K562 (cell line): ENCODE results near the gene DAPK1. TPM values are rescaled to one million over a fixed set of nuclear protein-coding genes. Genes with fewer than 3 reads are reported as not detected.

Experiments used
- C11orf30 ChIP-seq: fragments of 450-650 bp; IDR thresholded peaks from 2 replicates; pipeline ENCODE4 v1.6.1; 2016; ENCODE audit warnings: low read depth, mild to moderate bottlenecking
- HNRNPH1 ChIP-seq: fragments of 200-400 bp; formaldehyde crosslinking; optimal IDR thresholded peaks from 2 replicates; pipeline ENCODE3; 2017; ENCODE audit warnings: low read depth, mild to moderate bottlenecking, low read length, moderate library complexity
- KLF1 ChIP-seq: fragments of 450-650 bp; IDR thresholded peaks from 2 replicates; pipeline ENCODE4 v1.6.1; 2016; ENCODE audit warnings: missing genetic modification characterization, missing compliant biosample characterization
- SLC30A9 ChIP-seq: fragments of 250-450 bp; sonication (Bioruptor Pico); IDR thresholded peaks from 2 replicates; pipeline ENCODE4 v1.8.0; 2022; ENCODE audit warnings: mild to moderate bottlenecking, moderate library complexity
- SMARCC2 ChIP-seq: fragments of 450-650 bp; IDR thresholded peaks from 2 replicates; pipeline ENCODE4 v1.6.1; 2017; ENCODE audit warnings: antibody characterized with exemption, moderate library complexity, mild to moderate bottlenecking, low read depth
- ZNF583 ChIP-seq: fragments of 250-450 bp; sonication (Bioruptor Pico); IDR thresholded peaks from 2 replicates; pipeline ENCODE4 v1.4.0; 2020
- polyA plus RNA-seq, 8 experiments: library from polyadenylated mRNA; depleted of rRNA in 4 of 8; stranded (reverse) in 5 of 8; unstranded in 3 of 8; fragments of >200 nt; fragmentation: Nextera tagmentation in 2 of 8; fragmentation: Illumina TruSeq in 1 of 8; extraction: Ambion mirVana in 2 of 8; extraction: Trizol in 1 of 8; gene quantifications; 2 replicates each; pipeline versions ENCODE4 v1.2.1 to v1.2.3, GENCODE V29; 2011 to 2014; ENCODE audit warnings: inconsistent platforms in 1 of 8, missing spikeins in 1 of 8
- total RNA-seq, 7 experiments: library from RNA; depleted of rRNA in 6 of 7; stranded (reverse); fragments of >200 nt in 6 of 7; fragmentation: Illumina TruSeq in 2 of 7; extraction: Trizol in 2 of 7; gene quantifications; 2 replicates each; pipeline versions ENCODE4 v1.2.1 to v1.2.3, GENCODE V29; 2011 to 2021; ENCODE audit warnings: low replicate concordance in 1 of 7
- TF ChIP-seq, protein P1 (sequence below): sonication (generic); formaldehyde crosslinking; IDR thresholded peaks from 2 replicates; pipeline ENCODE4 v1.8.0; 2023; ENCODE audit warnings: missing genetic modification reagents, mild to moderate bottlenecking, borderline replicate concordance
- TF ChIP-seq, protein P2 (sequence below): fragments of 250-450 bp; sonication (Bioruptor Pico); IDR thresholded peaks from 2 replicates; pipeline ENCODE4 v1.6.1; 2021; ENCODE audit warnings: mild to moderate bottlenecking
- TF ChIP-seq, protein P3 (sequence below): fragments of 450-650 bp; IDR thresholded peaks from 2 replicates; pipeline ENCODE4 v1.6.1; 2016; ENCODE audit warnings: mild to moderate bottlenecking, moderate library complexity

The DAPK1 gene
- total and polyA plus RNA-seq, 9 of the 15 experiments (the other 6 are each of a cell fraction or from before 2014, with no cell fraction given), result 1.7 to 26.4 (median 15.8) TPM

DNA sequence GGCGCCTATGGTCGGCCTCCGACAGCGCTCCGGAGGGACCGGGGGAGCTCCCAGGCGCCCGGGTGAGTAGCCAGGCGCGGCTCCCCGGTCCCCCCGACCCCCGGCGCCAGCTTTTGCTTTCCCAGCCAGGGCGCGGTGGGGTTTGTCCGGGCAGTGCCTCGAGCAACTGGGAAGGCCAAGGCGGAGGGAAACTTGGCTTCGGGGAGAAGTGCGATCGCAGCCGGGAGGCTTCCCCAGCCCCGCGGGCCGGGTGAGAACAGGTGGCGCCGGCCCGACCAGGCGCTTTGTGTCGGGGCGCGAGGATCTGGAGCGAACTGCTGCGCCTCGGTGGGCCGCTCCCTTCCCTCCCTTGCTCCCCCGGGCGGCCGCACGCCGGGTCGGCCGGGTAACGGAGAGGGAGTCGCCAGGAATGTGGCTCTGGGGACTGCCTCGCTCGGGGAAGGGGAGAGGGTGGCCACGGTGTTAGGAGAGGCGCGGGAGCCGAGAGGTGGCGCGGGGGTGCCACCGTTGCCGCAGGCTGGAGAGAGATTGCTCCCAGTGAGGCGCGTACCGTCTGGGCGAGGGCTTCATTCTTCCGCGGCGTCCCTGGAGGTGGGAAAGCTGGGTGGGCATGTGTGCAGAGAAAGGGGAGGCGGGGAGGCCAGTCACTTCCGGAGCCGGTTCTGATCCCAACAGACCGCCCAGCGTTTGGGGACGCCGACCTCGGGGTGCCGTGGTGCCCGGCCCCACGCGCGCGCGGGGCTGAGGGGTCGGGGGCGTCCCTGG is 561 bp downstream of the DAPK1 start (continued):
- TF ChIP-seq, protein P1, sequence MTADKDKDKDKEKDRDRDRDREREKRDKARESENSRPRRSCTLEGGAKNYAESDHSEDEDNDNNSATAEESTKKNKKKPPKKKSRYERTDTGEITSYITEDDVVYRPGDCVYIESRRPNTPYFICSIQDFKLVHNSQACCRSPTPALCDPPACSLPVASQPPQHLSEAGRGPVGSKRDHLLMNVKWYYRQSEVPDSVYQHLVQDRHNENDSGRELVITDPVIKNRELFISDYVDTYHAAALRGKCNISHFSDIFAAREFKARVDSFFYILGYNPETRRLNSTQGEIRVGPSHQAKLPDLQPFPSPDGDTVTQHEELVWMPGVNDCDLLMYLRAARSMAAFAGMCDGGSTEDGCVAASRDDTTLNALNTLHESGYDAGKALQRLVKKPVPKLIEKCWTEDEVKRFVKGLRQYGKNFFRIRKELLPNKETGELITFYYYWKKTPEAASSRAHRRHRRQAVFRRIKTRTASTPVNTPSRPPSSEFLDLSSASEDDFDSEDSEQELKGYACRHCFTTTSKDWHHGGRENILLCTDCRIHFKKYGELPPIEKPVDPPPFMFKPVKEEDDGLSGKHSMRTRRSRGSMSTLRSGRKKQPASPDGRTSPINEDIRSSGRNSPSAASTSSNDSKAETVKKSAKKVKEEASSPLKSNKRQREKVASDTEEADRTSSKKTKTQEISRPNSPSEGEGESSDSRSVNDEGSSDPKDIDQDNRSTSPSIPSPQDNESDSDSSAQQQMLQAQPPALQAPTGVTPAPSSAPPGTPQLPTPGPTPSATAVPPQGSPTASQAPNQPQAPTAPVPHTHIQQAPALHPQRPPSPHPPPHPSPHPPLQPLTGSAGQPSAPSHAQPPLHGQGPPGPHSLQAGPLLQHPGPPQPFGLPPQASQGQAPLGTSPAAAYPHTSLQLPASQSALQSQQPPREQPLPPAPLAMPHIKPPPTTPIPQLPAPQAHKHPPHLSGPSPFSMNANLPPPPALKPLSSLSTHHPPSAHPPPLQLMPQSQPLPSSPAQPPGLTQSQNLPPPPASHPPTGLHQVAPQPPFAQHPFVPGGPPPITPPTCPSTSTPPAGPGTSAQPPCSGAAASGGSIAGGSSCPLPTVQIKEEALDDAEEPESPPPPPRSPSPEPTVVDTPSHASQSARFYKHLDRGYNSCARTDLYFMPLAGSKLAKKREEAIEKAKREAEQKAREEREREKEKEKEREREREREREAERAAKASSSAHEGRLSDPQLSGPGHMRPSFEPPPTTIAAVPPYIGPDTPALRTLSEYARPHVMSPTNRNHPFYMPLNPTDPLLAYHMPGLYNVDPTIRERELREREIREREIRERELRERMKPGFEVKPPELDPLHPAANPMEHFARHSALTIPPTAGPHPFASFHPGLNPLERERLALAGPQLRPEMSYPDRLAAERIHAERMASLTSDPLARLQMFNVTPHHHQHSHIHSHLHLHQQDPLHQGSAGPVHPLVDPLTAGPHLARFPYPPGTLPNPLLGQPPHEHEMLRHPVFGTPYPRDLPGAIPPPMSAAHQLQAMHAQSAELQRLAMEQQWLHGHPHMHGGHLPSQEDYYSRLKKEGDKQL (CRISPR knock-in tag), result no peak
- TF ChIP-seq, protein P2, sequence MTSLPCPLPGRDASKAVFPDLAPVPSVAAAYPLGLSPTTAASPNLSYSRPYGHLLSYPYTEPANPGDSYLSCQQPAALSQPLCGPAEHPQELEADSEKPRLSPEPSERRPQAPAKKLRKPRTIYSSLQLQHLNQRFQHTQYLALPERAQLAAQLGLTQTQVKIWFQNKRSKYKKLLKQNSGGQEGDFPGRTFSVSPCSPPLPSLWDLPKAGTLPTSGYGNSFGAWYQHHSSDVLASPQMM (CRISPR knock-in tag), result no peak
- TF ChIP-seq ZNF583 (CRISPR knock-in tag) (no peak), SLC30A9 (CRISPR knock-in tag) (no peak), SMARCC2 (no peak), C11orf30 (no peak), KLF1 (peak; percentile 45), HNRNPH1 (no peak)
- TF ChIP-seq, protein P3, sequence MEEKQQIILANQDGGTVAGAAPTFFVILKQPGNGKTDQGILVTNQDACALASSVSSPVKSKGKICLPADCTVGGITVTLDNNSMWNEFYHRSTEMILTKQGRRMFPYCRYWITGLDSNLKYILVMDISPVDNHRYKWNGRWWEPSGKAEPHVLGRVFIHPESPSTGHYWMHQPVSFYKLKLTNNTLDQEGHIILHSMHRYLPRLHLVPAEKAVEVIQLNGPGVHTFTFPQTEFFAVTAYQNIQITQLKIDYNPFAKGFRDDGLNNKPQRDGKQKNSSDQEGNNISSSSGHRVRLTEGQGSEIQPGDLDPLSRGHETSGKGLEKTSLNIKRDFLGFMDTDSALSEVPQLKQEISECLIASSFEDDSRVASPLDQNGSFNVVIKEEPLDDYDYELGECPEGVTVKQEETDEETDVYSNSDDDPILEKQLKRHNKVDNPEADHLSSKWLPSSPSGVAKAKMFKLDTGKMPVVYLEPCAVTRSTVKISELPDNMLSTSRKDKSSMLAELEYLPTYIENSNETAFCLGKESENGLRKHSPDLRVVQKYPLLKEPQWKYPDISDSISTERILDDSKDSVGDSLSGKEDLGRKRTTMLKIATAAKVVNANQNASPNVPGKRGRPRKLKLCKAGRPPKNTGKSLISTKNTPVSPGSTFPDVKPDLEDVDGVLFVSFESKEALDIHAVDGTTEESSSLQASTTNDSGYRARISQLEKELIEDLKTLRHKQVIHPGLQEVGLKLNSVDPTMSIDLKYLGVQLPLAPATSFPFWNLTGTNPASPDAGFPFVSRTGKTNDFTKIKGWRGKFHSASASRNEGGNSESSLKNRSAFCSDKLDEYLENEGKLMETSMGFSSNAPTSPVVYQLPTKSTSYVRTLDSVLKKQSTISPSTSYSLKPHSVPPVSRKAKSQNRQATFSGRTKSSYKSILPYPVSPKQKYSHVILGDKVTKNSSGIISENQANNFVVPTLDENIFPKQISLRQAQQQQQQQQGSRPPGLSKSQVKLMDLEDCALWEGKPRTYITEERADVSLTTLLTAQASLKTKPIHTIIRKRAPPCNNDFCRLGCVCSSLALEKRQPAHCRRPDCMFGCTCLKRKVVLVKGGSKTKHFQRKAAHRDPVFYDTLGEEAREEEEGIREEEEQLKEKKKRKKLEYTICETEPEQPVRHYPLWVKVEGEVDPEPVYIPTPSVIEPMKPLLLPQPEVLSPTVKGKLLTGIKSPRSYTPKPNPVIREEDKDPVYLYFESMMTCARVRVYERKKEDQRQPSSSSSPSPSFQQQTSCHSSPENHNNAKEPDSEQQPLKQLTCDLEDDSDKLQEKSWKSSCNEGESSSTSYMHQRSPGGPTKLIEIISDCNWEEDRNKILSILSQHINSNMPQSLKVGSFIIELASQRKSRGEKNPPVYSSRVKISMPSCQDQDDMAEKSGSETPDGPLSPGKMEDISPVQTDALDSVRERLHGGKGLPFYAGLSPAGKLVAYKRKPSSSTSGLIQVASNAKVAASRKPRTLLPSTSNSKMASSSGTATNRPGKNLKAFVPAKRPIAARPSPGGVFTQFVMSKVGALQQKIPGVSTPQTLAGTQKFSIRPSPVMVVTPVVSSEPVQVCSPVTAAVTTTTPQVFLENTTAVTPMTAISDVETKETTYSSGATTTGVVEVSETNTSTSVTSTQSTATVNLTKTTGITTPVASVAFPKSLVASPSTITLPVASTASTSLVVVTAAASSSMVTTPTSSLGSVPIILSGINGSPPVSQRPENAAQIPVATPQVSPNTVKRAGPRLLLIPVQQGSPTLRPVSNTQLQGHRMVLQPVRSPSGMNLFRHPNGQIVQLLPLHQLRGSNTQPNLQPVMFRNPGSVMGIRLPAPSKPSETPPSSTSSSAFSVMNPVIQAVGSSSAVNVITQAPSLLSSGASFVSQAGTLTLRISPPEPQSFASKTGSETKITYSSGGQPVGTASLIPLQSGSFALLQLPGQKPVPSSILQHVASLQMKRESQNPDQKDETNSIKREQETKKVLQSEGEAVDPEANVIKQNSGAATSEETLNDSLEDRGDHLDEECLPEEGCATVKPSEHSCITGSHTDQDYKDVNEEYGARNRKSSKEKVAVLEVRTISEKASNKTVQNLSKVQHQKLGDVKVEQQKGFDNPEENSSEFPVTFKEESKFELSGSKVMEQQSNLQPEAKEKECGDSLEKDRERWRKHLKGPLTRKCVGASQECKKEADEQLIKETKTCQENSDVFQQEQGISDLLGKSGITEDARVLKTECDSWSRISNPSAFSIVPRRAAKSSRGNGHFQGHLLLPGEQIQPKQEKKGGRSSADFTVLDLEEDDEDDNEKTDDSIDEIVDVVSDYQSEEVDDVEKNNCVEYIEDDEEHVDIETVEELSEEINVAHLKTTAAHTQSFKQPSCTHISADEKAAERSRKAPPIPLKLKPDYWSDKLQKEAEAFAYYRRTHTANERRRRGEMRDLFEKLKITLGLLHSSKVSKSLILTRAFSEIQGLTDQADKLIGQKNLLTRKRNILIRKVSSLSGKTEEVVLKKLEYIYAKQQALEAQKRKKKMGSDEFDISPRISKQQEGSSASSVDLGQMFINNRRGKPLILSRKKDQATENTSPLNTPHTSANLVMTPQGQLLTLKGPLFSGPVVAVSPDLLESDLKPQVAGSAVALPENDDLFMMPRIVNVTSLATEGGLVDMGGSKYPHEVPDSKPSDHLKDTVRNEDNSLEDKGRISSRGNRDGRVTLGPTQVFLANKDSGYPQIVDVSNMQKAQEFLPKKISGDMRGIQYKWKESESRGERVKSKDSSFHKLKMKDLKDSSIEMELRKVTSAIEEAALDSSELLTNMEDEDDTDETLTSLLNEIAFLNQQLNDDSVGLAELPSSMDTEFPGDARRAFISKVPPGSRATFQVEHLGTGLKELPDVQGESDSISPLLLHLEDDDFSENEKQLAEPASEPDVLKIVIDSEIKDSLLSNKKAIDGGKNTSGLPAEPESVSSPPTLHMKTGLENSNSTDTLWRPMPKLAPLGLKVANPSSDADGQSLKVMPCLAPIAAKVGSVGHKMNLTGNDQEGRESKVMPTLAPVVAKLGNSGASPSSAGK, result peak; percentile 89
